Loucy (cell line): ENCODE measurements around the gene KLHDC8A.

Experiments used
- EZH2phosphoT487 ChIP-seq: fragments of 200-600 bp; IDR thresholded peaks from 2 replicates; pipeline ENCODE4 v1.6.1; 2018; ENCODE audit warnings: antibody characterized with exemption, mild to moderate bottlenecking, moderate library complexity, borderline replicate concordance
- TF ChIP-seq, protein P1 (sequence below): fragments of 200-600 bp; sonication (generic); conservative IDR thresholded peaks from 2 replicates; pipeline ENCODE4 v1.5.1; 2014; ENCODE audit warnings: mild to moderate bottlenecking, antibody characterized with exemption, low read length

DNA sequence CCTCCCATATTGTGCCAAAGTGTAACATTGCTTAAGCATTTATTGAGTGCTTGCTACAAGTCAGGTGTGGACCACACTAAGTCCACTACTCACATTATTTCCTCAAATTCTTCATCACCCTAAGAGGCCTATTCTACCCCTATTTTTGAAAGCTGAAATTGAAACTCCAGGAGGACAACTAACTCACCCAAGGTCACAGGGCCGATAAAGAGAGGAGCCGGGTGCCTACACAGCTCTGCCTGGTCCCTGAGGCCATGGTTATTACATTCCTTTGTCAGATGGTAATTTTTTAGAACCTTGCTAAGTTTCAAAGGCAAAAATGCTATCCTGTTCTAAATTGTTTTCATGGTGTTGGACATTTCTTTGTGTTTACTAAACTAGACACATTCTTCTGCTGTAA lies 24.2 kb upstream of the KLHDC8A start:
- TF ChIP-seq, protein P1, sequence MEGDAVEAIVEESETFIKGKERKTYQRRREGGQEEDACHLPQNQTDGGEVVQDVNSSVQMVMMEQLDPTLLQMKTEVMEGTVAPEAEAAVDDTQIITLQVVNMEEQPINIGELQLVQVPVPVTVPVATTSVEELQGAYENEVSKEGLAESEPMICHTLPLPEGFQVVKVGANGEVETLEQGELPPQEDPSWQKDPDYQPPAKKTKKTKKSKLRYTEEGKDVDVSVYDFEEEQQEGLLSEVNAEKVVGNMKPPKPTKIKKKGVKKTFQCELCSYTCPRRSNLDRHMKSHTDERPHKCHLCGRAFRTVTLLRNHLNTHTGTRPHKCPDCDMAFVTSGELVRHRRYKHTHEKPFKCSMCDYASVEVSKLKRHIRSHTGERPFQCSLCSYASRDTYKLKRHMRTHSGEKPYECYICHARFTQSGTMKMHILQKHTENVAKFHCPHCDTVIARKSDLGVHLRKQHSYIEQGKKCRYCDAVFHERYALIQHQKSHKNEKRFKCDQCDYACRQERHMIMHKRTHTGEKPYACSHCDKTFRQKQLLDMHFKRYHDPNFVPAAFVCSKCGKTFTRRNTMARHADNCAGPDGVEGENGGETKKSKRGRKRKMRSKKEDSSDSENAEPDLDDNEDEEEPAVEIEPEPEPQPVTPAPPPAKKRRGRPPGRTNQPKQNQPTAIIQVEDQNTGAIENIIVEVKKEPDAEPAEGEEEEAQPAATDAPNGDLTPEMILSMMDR: no peak
- no peak for TF ChIP-seq EZH2phosphoT487
